Epithelial cell of esophagus (primary cell): Measurements from ENCODE around the gene PPP4R3A.
"Not testable (repeated sequence)": the region's sequence is repeated elsewhere in the genome, so short reads cannot be mapped to it uniquely, and the experiment has no call there.

ENCODE experiments used
- DNase-seq: peaks from one replicate; pipeline ENCODE4 v3.0.0; 2010; ENCODE audit warnings: low read depth
- H3K4me3 ChIP-seq: 2 replicates; pipeline ENCODE4 v1.5.1; 2011; ENCODE audit warnings: mild to moderate bottlenecking, low read length, control low read depth
- CTCF ChIP-seq: IDR thresholded peaks from 2 replicates; pipeline ENCODE4 v1.5.1; 2011; ENCODE audit warnings: low read depth, mild to moderate bottlenecking, low read length, control low read depth, inconsistent platforms; ENCODE audit not compliant: insufficient read depth; ENCODE audit errors: missing control alignments

The PPP4R3A gene

GRCh38 chr14:91536327-91536726 lies 26.2 kb upstream of the PPP4R3A start:
- no peak overlapping the region for H3K4me3 ChIP-seq

GRCh38 chr14:91534059-91534458 lies 23.9 kb upstream of the PPP4R3A start:
- not testable (repeated sequence) for DNase-seq

More at GRCh38 chr14:91536327-91536726, 26.2 kb upstream of the PPP4R3A start:
- no peak for DNase-seq
- TF ChIP-seq CTCF: no peak

GRCh38 chr14:91533623-91534022 lies 23.5 kb upstream of the PPP4R3A start:
- no peak overlapping the region for H3K4me3 ChIP-seq
- no peak for TF ChIP-seq CTCF
- no peak for DNase-seq

More at GRCh38 chr14:91534059-91534458, 23.9 kb upstream of the PPP4R3A start:
- not testable (repeated sequence) for H3K4me3 ChIP-seq

- TF ChIP-seq CTCF: no peak
Observed at GRCh38 chr14:91523972-91524371, 13.9 kb upstream of the PPP4R3A start.

GRCh38 chr14:91521061-91521640 lies 11.0 kb upstream of the PPP4R3A start:
- no peak for TF ChIP-seq CTCF
- no peak for DNase-seq
- no peak overlapping the region for H3K4me3 ChIP-seq

More at GRCh38 chr14:91523972-91524371, 13.9 kb upstream of the PPP4R3A start:
- no peak overlapping the region for H3K4me3 ChIP-seq
- no peak for DNase-seq

- no peak overlapping the region for H3K4me3 ChIP-seq
- TF ChIP-seq CTCF: no peak
- DNase-seq: no peak
Observed at GRCh38 chr14:91520138-91520537, 10.0 kb upstream of the PPP4R3A start.

GRCh38 chr14:91519239-91520036 lies 9.3 kb upstream of the PPP4R3A start:
- H3K4me3 ChIP-seq: no peak overlapping the region
- TF ChIP-seq CTCF: no peak
- no peak for DNase-seq
